GM19328 (cell line): Measurements from ENCODE around the gene HCN3.
"Not testable (repeated sequence)": the region's sequence is repeated elsewhere in the genome, so short reads cannot be mapped to it uniquely, and the experiment has no call there.

Source experiments
- ATAC-seq: cut with Tn5 transposase; IDR thresholded peaks from one replicate; pipeline ENCODE4 v1.9.1; 2021; ENCODE audit warnings: mild to moderate bottlenecking, moderate library complexity; ENCODE audit not compliant: unreplicated experiment

The HCN3 gene

GRCh38 chr1:155328856-155329255 lies 51.6 kb downstream of the HCN3 start:
- not testable (repeated sequence) for ATAC-seq

DNA sequence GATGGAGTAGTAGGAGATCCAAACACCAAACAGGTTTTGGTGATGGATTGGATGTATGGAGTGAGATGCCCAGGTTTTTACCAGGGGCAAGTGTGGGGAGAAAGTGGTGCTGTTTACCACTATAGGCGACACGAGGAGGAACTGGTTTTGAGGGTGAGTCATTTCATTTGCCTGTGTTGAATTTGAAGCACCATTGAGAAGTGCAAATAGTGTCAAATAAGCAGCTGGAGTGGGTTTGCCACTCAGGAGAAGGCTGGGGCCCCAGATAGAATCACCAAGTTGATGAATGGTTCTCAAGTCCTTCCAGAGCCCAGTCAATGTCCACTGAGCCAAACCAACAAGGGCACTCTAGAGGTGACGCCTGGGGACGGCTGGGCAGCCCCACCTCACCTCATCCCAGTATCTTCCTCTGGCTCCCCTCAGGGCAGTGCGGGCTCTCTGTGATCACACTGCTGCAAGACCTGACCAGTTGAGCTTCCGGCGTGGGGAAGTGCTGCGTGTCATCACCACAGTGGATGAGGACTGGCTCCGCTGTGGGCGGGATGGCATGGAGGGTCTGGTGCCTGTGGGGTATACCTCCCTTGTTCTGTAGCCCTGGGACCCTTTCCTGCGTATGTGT lies 52.8 kb downstream of the HCN3 start:
- no peak for ATAC-seq

GRCh38 chr1:155334962-155335361 lies 57.7 kb downstream of the HCN3 start:
- ATAC-seq: no peak
